ENCODE results near the gene TUBA8.
"Not testable (repeated sequence)": the region's sequence is repeated elsewhere in the genome, so short reads cannot be mapped to it uniquely, and the experiment has no call there.

GRCh38 chr22:18071307-18071967 is 39.2 kb upstream of the TUBA8 start:
- TF ChIP-seq POLR2A (IDR thresholded peaks at IDR 0.05; ENCODE audit: low read depth); CTCF (IDR thresholded peaks at IDR 0.05); EP300 (IDR thresholded peaks at IDR 0.05): not testable (repeated sequence)

Measured in esophagus muscularis mucosa (tissue), 4 donors.